ENCODE data around the gene ZBTB21.

GRCh38 chr21:42049578-42050430 lies 39.6 kb upstream of the ZBTB21 start:
- TF ChIP-seq CTCF (conservative IDR thresholded peaks at IDR 0.05; ENCODE audit: low read depth in 2 of 2) (no peak), POLR2AphosphoS5 (IDR thresholded peaks at IDR 0.05; ENCODE audit: low read depth) (no peak), EZH2phosphoT487 (IDR thresholded peaks at IDR 0.05; ENCODE audit: unreplicated experiment) (no peak), STAT1 (IDR thresholded peaks at IDR 0.05; ENCODE audit: unreplicated experiment) (no peak), REST (IDR thresholded peaks at IDR 0.05; ENCODE audit: unreplicated experiment) (no peak), EZH2 (IDR thresholded peaks at IDR 0.05; ENCODE audit: low read depth, unreplicated experiment) (no peak), NANOG (IDR thresholded peaks at IDR 0.05; ENCODE audit: borderline replicate concordance) (no peak), JUNB (IDR thresholded peaks at IDR 0.05; ENCODE audit: unreplicated experiment) (no peak), CREB1 (CRISPR knock-in tag; IDR thresholded peaks at IDR 0.05; ENCODE audit: low read depth) (no peak), ZNF331 (CRISPR knock-in tag; IDR thresholded peaks at IDR 0.05; ENCODE audit: low read depth) (no peak), ETS1 (IDR thresholded peaks at IDR 0.05) (no peak), ZNF462 (CRISPR knock-in tag; IDR thresholded peaks at IDR 0.05) (no peak), ZNF114 (CRISPR knock-in tag; IDR thresholded peaks at IDR 0.05) (no peak)
